ENCODE results near the gene LCN15.

- TF ChIP-seq CTCF (IDR thresholded peaks at IDR 0.05) (no peak), POLR2A (IDR thresholded peaks at IDR 0.05) (no peak)
Measured at GRCh38 chr9:136784997-136785361, 20.7 kb upstream of the LCN15 start.

Data from sigmoid colon (tissue), 3 donors.